Measurements from ENCODE around the gene EPHA2.

EPHA2 gene

DNA sequence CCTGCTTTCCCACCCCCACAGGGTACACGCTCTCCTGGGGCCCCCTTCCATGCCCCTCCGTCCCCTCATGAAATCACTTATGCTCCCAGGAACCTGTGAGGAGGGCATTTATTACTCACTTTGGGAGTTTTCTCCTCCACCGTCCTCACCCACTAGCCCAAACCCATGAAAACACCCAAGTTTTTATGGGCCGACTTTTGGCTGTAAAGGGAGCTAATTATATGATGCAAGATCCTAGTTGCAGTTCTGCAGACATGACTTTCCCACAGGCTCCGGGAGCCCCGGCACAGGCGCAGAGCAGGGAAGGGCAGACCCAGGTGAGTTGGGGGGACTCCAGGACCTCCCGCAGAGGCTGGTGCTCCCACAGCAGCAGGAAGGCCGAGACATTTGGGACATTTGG is 29.7 kb downstream of the EPHA2 start:
- no peaks in the 10 kb centered on the region for H3K79me2 ChIP-seq (ENCODE audit: insufficient read depth, low read length)
- H3K36me3 ChIP-seq (ENCODE audit: insufficient read depth, low read length): no peaks in the 10 kb centered on the region
- H2AFZ ChIP-seq (ENCODE audit: low read depth, low read length): no peak overlapping the region
- TF ChIP-seq, protein P1, sequence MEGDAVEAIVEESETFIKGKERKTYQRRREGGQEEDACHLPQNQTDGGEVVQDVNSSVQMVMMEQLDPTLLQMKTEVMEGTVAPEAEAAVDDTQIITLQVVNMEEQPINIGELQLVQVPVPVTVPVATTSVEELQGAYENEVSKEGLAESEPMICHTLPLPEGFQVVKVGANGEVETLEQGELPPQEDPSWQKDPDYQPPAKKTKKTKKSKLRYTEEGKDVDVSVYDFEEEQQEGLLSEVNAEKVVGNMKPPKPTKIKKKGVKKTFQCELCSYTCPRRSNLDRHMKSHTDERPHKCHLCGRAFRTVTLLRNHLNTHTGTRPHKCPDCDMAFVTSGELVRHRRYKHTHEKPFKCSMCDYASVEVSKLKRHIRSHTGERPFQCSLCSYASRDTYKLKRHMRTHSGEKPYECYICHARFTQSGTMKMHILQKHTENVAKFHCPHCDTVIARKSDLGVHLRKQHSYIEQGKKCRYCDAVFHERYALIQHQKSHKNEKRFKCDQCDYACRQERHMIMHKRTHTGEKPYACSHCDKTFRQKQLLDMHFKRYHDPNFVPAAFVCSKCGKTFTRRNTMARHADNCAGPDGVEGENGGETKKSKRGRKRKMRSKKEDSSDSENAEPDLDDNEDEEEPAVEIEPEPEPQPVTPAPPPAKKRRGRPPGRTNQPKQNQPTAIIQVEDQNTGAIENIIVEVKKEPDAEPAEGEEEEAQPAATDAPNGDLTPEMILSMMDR (IDR thresholded peaks at IDR 0.05; ENCODE audit: borderline replicate concordance, extremely low read depth, low read length, poor library complexity, severe bottlenecking): no peak
- no peak for TF ChIP-seq EZH2 (IDR thresholded peaks at IDR 0.05; ENCODE audit: borderline replicate concordance, low read depth, low read length, severe bottlenecking)
- H3K27ac ChIP-seq (ENCODE audit: low read length): no peak overlapping the region
- no peak overlapping the region for H3K4me3 ChIP-seq (ENCODE audit: low read depth in 1 of 2, low read length in 2 of 2)
- H3K9ac ChIP-seq (ENCODE audit: low read depth, low read length): no peak overlapping the region
- no peaks in the 10 kb centered on the region for H3K9me3 ChIP-seq (ENCODE audit: insufficient read depth, low read length, severe bottlenecking)
- no peaks in the 10 kb centered on the region for H3K4me1 ChIP-seq (ENCODE audit: insufficient read depth, low read length)
- ATAC-seq (ENCODE audit: insufficient read depth, low read depth) (no peak), DNase-seq (no peak)
- H3K4me2 ChIP-seq (ENCODE audit: insufficient read depth, low read length): no peak overlapping the region
- peaks cover 8% of the 10 kb centered on the region for H4K20me1 ChIP-seq (ENCODE audit: insufficient read depth, low read length)
- no peaks in the 10 kb centered on the region for H3K27me3 ChIP-seq (ENCODE audit: insufficient read depth, low read length, poor library complexity)

DNA sequence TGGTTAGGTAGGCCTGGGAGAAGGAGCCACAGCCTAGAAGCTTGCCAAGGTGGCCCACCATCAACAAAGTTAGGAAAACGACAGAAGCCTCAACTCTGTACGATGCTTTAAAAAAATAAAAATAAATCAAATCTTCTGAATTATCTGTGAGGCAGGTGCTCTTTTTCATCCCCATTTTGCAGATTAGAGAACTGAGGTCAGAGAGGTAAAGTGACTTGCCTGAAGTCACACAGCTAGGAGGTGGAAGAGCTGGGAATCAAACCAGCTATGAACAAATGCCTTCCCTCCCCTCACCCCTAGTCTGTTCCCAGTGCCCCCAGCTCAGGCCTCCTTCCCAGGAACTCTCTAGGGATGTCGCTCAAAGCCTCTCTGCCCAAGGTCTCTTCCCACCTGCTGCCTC is 30.4 kb downstream of the EPHA2 start:
- H3K9ac ChIP-seq (ENCODE audit: low read depth, low read length): no peak overlapping the region
- no peak overlapping the region for H3K4me3 ChIP-seq (ENCODE audit: low read depth in 1 of 2, low read length in 2 of 2)
- no peak for DNase-seq
- H3K79me2 ChIP-seq (ENCODE audit: insufficient read depth, low read length): no peaks in the 10 kb centered on the region
- H2AFZ ChIP-seq (ENCODE audit: low read depth, low read length): no peak overlapping the region
- no peaks in the 10 kb centered on the region for H3K9me3 ChIP-seq (ENCODE audit: insufficient read depth, low read length, severe bottlenecking)
- no peak for ATAC-seq (ENCODE audit: insufficient read depth, low read depth)
- H3K27me3 ChIP-seq (ENCODE audit: insufficient read depth, low read length, poor library complexity): no peaks in the 10 kb centered on the region
- H4K20me1 ChIP-seq (ENCODE audit: insufficient read depth, low read length): peaks cover 5% of the 10 kb centered on the region
- no peak overlapping the region for H3K4me2 ChIP-seq (ENCODE audit: insufficient read depth, low read length)
- TF ChIP-seq, protein P1 (IDR thresholded peaks at IDR 0.05; ENCODE audit: borderline replicate concordance, extremely low read depth, low read length, poor library complexity, severe bottlenecking): no peak
- no peak for TF ChIP-seq EZH2 (IDR thresholded peaks at IDR 0.05; ENCODE audit: borderline replicate concordance, low read depth, low read length, severe bottlenecking)
- H3K36me3 ChIP-seq (ENCODE audit: insufficient read depth, low read length): no peaks in the 10 kb centered on the region
- H3K4me1 ChIP-seq (ENCODE audit: insufficient read depth, low read length): no peaks in the 10 kb centered on the region
- H3K27ac ChIP-seq (ENCODE audit: low read length): no peak overlapping the region

DNA sequence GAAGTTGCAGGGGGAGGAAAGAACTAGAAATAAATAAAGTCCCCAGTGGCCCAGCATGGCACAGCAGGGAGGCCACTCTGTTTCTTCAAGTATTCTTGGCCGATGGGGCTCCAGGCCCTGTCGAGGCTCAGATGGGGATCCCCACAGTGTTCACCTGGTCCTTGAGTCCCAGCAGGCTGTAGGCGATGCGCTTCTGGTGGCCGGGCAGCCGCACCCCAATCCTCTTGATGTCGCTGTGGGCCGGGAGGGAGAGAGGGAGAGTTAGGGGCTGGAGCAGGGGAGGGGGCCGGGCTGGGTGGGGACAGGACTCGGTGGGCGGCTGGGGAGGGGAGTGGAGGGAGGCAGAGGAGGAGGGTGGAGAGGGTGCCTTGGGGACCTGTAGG is 30.8 kb downstream of the EPHA2 start:
- no peaks in the 10 kb centered on the region for H3K4me1 ChIP-seq (ENCODE audit: insufficient read depth, low read length)
- TF ChIP-seq, protein P1 (IDR thresholded peaks at IDR 0.05; ENCODE audit: borderline replicate concordance, extremely low read depth, low read length, poor library complexity, severe bottlenecking): no peak
- no peak for TF ChIP-seq EZH2 (IDR thresholded peaks at IDR 0.05; ENCODE audit: borderline replicate concordance, low read depth, low read length, severe bottlenecking)
- no peak overlapping the region for H3K9ac ChIP-seq (ENCODE audit: low read depth, low read length)
- H3K27me3 ChIP-seq (ENCODE audit: insufficient read depth, low read length, poor library complexity): no peaks in the 10 kb centered on the region
- no peak overlapping the region for H2AFZ ChIP-seq (ENCODE audit: low read depth, low read length)
- ATAC-seq (ENCODE audit: insufficient read depth, low read depth) (no peak), DNase-seq (no peak)
- no peak overlapping the region for H3K27ac ChIP-seq (ENCODE audit: low read length)
- H3K36me3 ChIP-seq (ENCODE audit: insufficient read depth, low read length): no peaks in the 10 kb centered on the region
- H3K9me3 ChIP-seq (ENCODE audit: insufficient read depth, low read length, severe bottlenecking): no peaks in the 10 kb centered on the region
- no peak overlapping the region for H3K4me2 ChIP-seq (ENCODE audit: insufficient read depth, low read length)
- no peak overlapping the region for H3K4me3 ChIP-seq (ENCODE audit: low read depth in 1 of 2, low read length in 2 of 2)
- H3K79me2 ChIP-seq (ENCODE audit: insufficient read depth, low read length): no peaks in the 10 kb centered on the region
- peaks cover 2% of the 10 kb centered on the region; the same call in 1 of the 2 replicates for H4K20me1 ChIP-seq (ENCODE audit: insufficient read depth, low read length)

Measured in DND-41 (cell line).